AML-193 (cell line): ENCODE results near the gene DAD1.

Experiments
- DNase-seq, 2 experiments: peaks; one replicate each; lab custom pipeline; 2025; lab: John Stamatoyannopoulos, UW

DAD1 gene

GRCh38 chr14:22517117-22517720, 71.8 kb downstream of the DAD1 start:
- no peak for DNase-seq

- DNase-seq = no peak
These were observed 73.1 kb downstream of the DAD1 start for GRCh38 chr14:22515929-22516328.
